SU-DHL-6 (cell line): ENCODE data around the gene CD1E.

Source experiments
- EZH2phosphoT487 ChIP-seq: fragments of 200-600 bp; sonication (generic), shearing (Covaris generic); conservative IDR thresholded peaks from 2 replicates; pipeline ENCODE4 v1.6.1; 2018; ENCODE audit warnings: mild to moderate bottlenecking, antibody characterized with exemption, low read length, moderate library complexity, mixed read lengths
- TF ChIP-seq, protein P1 (sequence below): fragments of 200-600 bp; sonication (generic); IDR thresholded peaks from one replicate; pipeline ENCODE4 v1.5.1; 2017; ENCODE audit warnings: antibody characterized with exemption, mild to moderate bottlenecking, low read length, moderate library complexity; ENCODE audit not compliant: insufficient read depth, poor library complexity, severe bottlenecking

DNA sequence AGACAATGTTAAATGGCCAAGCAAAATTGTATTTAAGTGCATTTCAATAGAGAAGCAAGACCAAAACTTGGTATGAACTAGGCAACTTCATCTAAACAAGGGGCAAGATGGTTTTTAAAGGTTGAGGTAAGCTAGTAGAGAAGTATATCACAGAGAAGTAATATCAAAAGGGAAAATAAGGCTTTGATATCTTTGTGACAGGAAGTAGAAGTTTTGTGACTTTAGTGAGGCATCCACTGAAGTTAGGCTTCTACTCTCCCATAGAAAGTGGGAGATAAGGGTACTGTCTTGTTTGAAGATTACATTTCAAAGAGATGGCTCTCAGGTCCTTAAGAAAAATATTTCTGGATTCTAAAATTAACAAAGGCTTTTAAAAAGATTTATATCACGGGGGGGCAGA, 36.6 kb downstream of the CD1E start:
- TF ChIP-seq, protein P1, sequence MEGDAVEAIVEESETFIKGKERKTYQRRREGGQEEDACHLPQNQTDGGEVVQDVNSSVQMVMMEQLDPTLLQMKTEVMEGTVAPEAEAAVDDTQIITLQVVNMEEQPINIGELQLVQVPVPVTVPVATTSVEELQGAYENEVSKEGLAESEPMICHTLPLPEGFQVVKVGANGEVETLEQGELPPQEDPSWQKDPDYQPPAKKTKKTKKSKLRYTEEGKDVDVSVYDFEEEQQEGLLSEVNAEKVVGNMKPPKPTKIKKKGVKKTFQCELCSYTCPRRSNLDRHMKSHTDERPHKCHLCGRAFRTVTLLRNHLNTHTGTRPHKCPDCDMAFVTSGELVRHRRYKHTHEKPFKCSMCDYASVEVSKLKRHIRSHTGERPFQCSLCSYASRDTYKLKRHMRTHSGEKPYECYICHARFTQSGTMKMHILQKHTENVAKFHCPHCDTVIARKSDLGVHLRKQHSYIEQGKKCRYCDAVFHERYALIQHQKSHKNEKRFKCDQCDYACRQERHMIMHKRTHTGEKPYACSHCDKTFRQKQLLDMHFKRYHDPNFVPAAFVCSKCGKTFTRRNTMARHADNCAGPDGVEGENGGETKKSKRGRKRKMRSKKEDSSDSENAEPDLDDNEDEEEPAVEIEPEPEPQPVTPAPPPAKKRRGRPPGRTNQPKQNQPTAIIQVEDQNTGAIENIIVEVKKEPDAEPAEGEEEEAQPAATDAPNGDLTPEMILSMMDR, result no peak
- no peak for TF ChIP-seq EZH2phosphoT487
